T-helper 22 cell (primary cell): ENCODE measurements around the gene NHERF2.
"Not testable (repeated sequence)": the region's sequence is repeated elsewhere in the genome, so short reads cannot be mapped to it uniquely, and the experiment has no call there.

Source experiments
- DNase-seq: peaks from one replicate; pipeline ENCODE4 v3.0.0-alpha.2; 2020; ENCODE audit warnings: low read depth

Gene NHERF2

DNA sequence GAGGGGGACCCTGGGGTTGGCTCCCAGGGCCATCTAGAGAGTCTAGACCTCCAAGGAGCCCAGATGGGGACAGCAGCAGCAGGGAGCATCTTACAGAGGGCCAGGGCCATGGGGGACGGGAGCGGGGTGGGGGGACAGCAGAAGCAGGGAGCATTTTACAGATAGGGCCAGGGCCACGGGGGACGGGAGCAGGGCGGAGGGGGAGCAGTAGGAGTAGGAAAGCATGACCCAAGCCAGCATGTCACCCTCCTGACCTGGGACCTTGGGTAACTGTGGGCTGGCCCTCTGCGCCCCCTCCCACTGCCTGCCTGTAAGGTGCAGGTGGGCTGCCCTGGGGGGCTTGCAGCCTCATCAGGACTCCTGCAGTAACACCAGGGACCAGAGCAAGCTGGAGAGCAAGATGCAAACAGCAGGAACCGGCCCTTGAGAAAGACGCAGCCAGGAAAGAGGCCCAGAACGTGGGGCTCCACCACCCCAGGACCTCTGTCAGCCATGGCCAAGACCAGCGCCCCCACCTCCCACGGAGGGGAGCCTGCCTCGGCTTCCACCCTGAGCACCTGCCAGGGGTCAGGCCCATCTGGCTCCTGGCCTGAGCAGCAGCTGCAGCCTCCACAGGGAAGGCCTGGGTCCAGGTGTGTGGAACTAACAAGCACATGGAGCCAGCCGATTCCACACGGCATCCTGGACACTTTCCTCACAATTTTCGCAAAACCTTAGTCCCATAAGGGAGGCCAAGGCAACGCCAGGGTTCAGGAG, 19.4 kb upstream of the NHERF2 start:
- no peak for DNase-seq

DNA sequence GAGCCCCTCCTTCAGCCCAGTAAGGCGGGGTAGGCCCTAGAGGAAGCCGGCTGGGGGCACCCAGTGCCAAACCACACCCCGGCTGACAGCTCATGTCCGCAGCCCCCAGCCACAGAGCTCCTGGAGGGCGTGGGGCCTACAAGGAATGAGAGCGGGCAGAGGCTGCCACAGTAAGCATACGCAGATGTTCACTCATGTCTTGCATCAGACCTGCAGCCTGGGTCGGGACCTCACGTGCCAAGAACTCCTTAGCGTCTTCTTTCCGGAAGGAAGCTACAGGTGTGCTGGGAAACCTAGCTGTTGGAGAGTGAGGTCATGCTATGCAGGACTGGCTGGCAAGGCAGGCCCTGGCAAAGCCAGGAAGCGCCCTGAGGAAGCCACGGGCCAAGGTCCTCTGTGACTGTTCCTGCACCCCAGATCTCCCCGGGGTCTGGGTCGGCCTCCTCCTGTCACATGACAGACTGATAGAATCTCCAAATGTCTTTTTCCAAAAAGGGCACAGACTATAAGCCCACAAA, 18.6 kb upstream of the NHERF2 start:
- DNase-seq = no peak

DNA sequence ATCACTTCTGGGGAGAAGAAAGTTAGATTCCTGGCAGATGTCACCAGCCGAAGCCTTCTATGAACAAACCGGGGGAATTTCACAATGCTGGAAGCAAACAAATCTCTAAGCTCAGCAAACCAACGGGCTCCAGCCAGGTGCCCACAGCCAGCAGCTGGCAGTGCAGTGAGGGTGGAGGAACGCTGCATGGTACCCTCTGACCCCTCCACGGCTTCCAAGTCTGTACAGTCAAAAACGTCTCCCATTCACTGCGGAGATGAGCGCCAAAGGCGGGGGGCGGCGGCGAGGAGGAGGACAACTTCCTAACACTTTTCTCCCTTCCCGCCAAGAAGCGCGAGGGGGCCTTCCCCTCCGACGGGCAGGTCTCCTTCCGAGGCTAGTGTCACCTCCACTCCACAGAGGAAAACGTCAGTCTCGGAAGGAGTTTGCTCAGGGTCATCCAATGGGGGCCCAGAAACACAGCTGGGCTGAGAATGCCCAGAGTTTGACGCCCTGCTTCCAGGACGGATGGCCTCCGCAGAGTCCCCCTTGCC, 18.0 kb upstream of the NHERF2 start:
- DNase-seq = no peak

DNA sequence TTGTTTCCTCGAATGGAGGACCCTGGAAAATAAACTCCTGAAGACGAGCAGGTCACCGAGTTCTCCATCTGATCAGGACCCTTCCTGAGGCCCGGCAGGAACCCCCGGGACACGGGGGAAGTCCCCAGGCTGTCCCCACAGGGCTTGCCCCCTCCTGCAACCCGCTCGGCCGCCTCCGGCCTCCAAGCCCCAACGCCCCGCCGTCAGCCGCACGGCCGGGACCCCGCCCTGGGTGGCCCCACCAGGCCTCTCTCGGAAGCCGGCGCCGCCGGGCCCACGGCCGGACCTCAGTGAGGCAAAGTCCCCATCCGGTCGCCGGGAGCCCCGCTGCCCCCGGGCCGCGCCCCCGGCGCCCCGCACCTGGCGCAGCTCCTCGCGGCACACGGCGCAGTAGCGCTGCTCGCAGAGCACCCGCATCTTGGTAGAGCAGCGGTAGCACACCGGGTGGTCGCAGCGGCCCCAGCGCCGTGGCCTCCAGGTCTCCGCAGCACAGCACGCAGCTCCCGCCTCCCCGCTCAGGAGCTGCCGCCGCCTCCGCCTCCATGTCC, 17.5 kb upstream of the NHERF2 start:
- no peak for DNase-seq

DNA sequence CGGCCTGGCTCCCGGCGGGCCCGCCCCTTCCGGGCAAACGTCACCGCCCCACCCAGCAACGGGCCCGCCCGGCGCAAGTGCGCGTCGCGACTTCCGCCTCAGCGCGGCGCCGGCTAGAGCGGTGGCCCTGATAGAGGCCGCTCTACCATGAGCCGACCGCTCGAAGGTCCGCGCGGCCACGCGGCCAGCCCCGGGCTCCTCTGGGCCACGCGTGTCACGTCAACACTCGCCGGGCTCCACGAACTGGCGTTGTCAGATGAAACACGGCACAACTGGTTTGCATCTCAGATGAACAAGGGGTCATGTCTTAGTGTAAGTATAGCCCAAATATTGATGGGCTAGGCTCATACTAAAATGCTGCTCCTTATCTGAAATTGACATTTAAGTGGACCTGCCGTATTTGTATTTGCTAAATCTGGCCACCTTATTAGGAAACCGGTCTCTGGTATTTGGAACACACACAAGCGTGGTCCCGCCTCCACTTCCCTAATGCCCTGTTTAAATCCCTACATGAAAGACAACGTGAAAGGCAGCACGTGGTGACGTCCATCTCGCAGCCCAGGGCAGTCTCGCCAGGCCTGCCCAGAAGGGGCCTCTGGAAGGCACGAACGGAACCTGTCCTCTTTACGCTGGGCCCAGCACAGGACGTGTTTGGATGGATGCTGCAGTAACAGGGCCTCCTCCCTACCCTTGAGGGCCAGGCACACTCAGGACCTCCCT, 16.8 kb upstream of the NHERF2 start, which contains the start of gene ZNF598:
Gene ZNF598 (minus strand): TSS at position 31 of the 720 bp plus-strand sequence.
- DNase-seq = peak; percentile 63

DNA sequence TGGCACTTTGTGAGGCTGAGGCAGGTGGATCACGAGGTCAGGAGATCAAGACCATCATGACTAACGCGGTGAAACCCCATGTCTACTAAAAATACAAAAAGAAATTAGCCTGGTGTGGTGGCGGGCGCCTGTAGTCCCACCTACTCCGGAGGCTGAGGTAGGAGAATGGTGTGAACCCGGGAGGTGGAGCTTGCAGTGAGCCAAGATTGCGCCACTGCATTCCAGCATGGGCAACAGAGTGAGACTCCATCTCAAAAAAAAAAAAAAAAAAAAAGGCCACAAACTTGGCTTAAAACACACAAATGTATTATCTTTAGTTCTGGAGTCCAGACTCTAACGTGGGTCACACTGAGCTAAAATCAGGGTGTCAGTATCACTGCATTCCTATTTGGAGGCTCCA, 15.0 kb upstream of the NHERF2 start:
- not testable (repeated sequence) for DNase-seq

DNA sequence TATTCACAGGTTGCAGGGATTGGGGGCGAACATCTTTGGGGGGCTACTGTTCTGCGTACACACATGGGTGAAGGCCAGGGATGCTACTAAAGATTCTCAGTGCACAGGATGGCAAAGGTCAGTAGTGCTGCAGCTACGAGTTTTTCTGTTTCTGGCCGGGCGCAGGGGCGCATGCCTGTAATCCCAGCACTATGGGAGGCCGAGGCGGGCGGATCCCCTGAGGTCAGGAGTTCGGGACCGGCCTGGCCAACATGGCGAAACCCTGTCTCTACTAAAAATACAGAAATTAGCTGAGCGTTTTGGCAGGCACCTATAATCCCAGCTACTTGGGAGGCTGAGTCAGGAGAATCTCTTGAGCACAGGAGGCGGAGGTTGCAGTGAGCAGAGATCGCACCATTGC, 13.2 kb upstream of the NHERF2 start:
- DNase-seq = no peak

DNA sequence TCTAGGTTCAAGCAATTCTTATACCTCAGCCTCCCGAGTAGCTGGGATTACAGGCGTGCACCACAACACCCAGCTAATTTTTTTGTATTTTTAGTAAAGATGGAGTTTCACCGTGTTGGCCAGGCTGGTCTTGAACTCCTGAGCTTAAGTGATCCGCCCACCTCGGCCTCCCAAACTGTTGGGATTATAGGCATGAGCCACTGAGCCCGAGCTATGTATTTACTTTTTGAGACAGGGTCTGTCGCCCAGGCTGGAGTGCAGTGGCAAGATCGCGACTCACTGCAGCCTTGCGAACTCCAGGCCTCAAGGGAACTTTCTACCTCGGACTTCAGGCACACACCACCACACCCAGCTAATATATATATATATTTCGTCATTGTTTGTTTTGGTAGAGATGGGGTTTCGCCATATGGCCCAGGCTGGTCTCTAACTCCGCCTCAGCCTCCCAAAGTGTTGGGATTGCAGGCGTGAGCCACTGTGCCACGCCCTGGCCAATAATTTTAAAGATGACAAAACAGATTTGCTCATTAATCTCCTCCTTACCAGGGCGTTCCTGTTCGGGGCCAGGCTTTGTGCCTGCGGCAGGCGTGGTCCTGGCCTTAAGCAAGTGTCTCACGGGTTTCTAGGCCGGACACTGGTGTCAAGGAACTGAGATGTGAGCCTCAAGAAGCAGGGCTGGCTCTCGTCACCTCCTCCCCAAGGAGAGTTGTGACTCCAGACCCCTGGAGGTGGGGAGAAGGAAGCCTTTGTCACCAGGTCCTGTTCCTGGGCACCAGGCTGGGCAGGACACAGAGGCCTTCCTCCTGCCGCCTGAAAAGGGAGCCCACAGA, 11.4 kb upstream of the NHERF2 start:
- DNase-seq = no peak

DNA sequence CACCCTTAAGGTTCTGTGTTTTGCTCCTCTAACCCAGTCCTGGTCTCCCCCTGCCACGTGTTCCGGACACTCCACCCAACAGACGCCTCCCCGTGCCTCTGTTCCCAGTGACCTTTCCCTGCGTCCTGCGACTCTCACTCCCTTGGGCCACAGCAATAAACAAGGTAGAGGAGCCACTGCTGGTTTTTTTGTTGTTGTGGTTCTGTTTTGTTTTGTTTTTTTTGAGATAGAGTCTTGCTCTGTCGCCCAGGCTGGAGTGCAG, 10.8 kb upstream of the NHERF2 start:
- DNase-seq = no peak

DNA sequence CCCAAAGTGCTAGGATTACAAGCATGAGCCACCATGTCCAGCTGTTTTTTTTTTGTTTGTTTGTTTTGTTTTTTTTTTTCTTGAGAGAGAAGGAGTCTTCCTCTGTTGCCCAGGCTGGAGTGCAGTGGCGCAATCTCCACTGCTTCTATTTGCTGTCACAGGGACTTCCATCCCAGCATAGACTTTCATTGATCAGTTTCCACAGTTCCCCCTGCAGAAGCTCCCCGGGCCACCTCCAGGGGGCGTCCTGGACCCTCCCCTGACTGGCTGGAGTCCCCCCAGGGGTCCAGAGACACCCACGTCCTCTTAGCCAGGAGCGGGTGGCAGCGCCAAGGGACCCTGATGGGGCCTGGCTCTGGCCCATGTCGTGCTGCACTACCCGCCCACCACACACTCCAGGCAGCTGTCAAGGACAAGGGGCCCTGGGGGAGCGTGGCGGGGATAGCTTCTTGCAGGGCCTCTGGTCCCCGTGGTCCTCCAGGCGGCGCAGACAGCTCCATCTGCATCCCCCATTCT, 10.2 kb upstream of the NHERF2 start:
- DNase-seq = no peak

DNA sequence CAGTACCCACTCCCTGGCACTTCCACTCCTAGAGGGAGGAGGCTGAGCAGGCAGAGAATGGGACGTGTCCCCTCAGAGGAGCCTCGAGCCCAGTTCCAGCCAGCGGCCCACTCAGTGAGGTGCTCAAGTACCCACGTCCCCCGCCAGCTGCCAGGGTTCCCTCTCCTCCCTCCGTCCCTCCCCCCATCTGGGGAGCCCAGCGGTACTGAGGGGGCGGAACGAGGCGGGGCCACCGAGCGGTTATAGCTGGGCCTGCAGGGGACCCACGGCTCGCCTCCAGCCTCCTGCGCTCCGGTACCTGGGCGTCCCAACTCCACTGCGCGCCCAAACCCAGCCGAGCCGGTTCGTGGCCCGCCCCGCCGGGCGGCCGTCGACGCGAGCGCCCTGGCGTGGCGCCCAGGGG, 7.2 kb upstream of the NHERF2 start, which contains the start of gene NPW:
Gene NPW (plus strand): TSS at position 268 of the 403 bp plus-strand sequence.
- no peak for DNase-seq

DNA sequence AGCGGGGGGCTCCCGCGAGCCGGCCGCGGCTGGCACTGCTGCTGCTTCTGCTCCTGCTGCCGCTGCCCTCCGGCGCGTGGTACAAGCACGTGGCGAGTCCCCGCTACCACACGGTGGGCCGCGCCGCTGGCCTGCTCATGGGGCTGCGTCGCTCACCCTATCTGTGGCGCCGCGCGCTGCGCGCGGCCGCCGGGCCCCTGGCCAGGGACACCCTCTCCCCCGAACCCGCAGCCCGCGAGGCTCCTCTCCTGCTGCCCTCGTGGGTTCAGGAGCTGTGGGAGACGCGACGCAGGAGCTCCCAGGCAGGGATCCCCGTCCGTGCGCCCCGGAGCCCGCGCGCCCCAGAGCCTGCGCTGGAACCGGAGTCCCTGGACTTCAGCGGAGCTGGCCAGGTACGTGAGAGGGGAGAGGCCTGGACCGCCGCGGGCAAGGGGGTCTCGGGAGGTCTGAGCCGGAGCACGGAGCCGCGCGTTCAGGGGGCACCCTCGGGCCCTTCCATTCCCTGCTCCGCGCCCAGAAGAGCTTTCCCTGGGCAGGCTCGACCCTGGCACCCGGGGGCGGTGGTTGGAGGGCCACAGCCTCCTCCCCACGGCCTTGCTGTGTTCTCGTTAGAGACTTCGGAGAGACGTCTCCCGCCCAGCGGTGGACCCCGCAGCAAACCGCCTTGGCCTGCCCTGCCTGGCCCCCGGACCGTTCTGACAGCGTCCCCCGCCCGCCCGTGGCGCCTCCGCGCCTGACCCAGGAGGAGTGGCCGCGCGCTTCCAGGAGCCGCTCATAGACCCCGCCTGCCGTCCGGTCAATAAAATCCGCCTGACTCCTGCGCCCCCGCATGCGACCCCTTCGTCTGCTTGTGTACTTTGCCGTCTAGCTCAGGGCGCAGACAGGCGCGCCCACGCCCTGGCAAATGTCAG, 6.5 kb upstream of the NHERF2 start:
- no peak for DNase-seq

DNA sequence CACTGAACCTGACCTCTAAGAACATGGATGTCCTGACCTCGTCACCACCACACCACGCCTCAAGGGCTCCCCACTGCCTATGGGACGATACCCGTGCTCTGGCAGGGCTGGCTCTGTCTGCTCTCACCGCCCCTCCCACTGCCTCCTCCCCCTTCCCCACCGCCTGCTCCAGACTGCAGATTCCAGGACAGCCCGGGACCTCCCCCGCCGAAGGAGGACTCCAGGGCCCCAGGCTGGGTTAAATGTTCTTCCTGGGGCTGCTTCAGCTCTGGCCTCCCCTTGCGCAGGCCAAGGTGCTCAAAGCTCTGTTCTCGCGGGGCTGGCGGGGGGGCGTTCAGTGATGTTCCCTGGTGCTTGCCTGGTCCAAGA, 4.0 kb upstream of the NHERF2 start:
- no peak for DNase-seq

DNA sequence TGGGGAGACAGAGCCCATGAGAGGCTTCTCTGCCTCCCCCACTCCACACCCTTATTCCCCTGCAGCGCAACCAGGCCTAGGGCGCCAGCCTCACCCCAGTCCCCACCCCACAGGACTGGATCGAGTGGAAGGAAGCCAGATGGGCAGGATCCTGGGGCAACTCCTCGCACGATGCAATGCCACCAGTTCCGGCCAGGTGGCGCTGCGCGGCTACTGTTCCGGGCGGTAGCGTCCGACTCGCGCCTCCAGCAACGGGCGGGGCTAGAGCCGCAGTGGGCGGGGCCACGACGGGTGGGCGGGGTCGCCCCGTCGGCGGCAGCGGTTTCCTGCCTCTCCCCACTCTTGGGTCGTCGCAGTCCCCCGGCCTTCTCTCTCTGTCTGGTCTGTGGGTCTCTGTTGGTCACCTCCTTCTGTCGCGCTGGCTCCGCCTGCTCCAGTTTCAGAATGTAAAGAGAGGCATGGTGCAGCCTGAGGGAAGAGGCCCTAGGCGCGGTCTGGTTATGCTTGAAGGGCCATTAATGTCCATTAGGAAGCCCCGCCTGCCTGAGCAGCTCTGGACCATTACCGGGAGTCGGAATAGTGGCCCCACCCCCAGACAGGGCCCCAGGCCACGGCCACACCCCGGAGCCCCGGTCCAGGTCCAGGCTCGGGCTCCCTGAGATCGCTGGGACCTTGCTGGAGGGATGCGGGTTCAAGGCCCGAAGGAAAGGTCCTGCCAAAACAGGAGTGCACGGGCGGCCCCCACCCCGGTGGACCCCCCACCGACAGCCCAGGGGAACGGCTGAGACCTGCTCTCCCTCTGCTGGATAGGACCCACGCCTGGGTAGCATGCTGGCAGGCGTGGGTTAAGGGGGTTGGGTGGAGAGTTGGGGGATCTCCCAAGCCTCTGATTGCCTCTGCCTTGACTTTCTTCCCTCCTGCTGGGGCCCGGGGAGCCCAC, 3.3 kb upstream of the NHERF2 start:
- DNase-seq = peak; percentile 84

DNA sequence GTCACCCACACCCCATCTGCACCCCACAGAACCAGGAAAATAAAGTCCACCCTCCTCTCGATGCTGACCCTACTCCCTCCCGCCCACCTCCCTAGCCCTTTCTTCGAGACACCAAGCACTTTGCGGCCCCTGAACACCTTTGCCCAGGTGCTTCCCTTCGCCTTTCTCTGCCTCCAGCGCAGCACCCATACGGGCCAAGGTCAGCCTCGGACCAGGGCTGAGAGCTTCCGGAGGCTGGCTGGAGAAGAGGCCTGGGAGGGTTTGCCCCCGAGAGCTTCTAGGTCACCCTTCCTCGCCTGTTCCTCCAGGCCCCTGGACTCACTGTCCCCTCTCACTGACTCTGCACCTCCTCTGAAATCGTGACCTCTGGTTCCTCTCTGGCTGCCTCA, 2.7 kb upstream of the NHERF2 start:
- no peak for DNase-seq

DNA sequence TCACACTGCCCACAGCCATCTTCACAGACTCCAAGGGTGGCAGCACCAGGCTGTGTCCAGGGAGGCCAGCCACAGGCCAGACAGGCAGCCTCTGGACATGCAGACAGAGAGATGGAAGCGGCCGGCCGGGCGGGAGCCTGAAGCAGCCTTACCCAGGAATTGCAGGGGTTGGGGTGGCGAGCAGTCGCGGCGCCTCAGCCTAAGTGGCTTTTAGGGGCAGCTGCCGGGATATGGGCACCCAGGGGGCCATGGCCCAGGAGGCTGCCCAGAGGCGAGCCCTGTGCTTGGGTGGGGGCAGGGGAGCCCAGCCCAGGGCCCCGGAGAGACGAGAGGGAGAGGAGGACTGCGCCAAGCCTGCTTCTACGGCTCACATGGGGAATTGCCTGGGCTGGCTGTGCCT, 1.5 kb upstream of the NHERF2 start:
- no peak for DNase-seq

DNA sequence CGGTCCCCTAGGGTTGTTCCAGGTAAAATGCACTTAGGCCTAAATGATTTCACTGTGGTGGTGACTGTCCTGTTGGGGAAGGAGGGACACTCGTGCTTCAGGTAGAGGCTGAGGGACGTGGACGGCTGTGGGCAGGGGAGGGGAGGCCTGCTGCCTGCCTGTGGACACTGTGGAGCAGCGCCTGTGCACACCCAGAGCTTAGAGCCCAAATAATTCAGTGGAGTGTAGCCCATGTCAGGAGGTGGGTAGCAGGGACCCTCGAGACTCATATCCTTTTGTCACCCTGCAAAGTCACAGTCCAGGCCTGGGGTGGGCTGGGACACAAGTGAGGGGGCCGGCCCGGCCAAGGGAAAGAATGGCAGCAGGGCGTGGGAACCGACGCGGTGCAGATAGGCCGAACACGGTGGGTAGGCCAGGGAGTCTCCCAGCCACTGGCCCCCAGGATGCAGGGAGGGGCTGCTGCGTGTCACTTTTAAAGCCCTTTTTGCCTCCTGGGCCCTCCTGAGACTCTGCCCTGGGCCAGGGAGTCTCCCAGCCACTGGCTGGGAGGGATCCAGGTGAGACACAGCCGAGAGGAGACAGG, 733 bp upstream of the NHERF2 start:
- DNase-seq = no peak

DNA sequence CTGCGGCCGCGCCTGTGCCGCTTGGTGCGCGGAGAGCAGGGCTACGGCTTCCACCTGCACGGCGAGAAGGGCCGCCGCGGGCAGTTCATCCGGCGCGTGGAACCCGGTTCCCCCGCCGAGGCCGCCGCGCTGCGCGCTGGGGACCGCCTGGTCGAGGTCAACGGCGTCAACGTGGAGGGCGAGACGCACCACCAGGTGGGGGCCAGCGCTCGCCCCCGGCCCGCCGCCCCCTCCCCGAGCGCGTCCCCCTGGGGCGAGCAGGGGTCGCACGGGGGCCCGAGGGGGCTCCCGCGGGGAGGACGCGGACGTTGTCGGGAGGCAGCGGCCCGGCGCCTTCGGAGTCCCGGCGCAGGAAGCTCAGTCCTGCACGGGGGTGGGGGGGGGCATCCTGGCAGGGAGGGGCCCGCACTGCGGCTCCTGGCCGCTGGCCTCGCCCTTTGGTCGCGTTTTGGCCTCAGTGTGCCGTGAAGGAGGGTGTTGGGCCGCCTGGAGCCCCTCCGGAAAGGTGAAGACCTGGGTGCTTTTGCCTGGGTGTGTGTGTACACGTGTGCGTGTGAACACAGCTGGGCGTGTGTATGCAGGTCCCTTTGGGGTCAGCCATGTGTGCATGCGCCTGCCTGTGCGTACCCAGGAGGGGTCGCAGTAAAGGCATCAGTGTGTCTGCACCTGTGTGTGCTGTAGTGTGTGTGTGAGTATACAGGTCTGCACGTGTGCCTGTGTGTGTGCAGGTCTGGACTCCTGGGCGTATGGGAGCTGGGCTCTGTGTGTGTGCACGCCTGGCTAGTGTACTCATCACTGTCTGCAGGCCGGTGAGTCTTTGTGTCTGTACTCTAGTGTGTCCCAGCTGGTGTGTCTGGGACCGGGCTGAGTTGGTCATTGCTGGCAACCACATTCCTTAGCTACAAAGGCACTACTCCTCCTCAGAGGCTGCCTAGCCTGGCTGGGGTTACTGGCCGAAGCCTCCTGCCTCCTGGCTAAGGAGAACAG, 615 bp downstream of the NHERF2 start:
- no peak for DNase-seq
